ENCODE results near the gene MAT2B.

DNA sequence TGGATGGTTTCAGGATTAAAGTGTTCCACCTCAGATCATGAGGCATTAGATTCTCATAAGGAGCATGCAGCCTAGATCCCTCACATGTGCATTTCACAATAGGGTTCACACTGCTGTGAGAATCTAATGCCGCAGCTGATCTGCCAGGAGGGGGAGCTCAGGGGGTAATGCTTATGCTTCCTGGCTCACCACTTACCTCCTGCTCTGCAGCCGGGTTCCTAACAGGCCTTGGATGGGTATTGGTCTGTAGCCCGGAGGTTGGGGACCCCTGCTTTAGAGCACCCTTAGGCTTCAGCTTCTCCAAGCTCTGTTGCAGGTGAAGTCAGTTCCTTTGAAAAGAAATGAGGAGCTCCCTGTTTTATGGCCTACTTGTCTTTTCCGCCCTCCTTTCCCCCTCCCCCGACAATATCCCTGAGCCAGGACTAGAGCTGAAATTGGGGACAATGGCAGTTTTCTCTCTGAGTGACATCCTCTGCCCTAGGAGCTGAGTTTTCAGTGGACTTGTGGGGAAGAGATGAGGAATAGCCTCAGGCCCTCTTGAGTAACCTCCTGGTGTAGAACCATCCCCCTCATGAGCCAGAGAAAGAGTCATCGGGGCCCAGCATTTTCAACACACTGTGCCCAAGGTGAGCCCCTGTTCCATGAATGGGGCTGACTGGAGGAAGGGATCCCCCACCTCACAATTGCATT is 16.2 kb upstream of the MAT2B start:
- TF ChIP-seq, protein P1, sequence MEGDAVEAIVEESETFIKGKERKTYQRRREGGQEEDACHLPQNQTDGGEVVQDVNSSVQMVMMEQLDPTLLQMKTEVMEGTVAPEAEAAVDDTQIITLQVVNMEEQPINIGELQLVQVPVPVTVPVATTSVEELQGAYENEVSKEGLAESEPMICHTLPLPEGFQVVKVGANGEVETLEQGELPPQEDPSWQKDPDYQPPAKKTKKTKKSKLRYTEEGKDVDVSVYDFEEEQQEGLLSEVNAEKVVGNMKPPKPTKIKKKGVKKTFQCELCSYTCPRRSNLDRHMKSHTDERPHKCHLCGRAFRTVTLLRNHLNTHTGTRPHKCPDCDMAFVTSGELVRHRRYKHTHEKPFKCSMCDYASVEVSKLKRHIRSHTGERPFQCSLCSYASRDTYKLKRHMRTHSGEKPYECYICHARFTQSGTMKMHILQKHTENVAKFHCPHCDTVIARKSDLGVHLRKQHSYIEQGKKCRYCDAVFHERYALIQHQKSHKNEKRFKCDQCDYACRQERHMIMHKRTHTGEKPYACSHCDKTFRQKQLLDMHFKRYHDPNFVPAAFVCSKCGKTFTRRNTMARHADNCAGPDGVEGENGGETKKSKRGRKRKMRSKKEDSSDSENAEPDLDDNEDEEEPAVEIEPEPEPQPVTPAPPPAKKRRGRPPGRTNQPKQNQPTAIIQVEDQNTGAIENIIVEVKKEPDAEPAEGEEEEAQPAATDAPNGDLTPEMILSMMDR (IDR thresholded peaks at IDR 0.05): no peak
- no peak for TF ChIP-seq POLR2A (IDR thresholded peaks at IDR 0.05)
